ENCODE data around the gene GARIN5B. TPM values are rescaled to one million over a fixed set of nuclear protein-coding genes. Genes with fewer than 3 reads are reported as not detected.
A peak's percentile ranks its signal among the peaks of the same experiment; 100 is the strongest.

Gene GARIN5B
- polyA plus RNA-seq, 1 of the 3 experiments (the other 2 are of a cell fraction), result not detected

DNA sequence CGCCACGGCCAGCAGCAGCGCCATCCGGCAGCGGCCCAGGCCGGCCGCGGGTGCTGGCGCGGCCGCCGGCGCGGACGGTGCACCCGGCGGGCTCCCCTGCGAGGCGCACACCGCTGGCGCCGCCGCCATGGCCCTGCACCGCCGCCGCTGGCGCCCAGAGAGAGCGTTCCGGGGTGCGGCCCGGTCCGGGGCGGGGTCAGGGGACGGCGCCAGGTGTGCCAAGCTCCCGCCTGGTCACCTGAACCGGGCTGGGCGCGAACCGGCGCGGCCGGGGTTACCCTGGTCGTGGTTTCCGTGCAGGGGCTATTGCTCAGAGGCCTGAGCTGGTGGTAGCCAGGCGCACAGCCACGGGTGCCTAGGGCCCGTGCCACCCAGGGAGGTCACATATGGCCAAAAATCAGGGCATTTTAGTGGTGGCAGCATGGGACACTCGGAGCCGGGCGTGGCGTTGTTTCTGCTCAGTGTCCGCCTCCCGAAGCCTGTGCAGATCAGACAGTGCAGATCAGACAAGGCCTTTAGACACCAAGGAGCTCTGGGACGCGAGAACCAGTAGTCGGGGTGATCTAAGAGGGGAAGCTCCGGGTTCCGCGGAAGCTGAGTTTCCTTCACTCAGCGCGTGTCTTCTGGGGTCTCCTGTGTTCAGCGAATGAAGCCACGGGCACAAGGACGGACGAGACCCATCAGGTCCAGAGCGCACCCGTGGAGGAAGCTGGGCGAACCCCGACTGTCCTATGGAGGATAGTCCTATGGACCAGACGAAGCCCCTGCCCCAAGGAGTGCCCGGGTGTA, 21.3 kb upstream of the GARIN5B start, which contains the start of gene TMEM238 (continued):
- TF ChIP-seq FOXJ3 (CRISPR knock-in tag; IDR thresholded peaks at IDR 0.05) (no peak), RAD21 (IDR thresholded peaks at IDR 0.05; ENCODE audit: low read length) (no peak), EP300 (IDR thresholded peaks at IDR 0.05; ENCODE audit: borderline replicate concordance in 1 of 2, low read depth in 1 of 2, low read length in 1 of 2) (no peak), YY1 (IDR thresholded peaks at IDR 0.05; ENCODE audit: low read depth) (no peak), FOSL2 (IDR thresholded peaks at IDR 0.05; ENCODE audit: borderline replicate concordance, low read depth) (no peak)
- TF ChIP-seq, protein P1, sequence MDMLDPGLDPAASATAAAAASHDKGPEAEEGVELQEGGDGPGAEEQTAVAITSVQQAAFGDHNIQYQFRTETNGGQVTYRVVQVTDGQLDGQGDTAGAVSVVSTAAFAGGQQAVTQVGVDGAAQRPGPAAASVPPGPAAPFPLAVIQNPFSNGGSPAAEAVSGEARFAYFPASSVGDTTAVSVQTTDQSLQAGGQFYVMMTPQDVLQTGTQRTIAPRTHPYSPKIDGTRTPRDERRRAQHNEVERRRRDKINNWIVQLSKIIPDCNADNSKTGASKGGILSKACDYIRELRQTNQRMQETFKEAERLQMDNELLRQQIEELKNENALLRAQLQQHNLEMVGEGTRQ (IDR thresholded peaks at IDR 0.05; ENCODE audit: borderline replicate concordance, low read depth, low read length), result no peak

DNA sequence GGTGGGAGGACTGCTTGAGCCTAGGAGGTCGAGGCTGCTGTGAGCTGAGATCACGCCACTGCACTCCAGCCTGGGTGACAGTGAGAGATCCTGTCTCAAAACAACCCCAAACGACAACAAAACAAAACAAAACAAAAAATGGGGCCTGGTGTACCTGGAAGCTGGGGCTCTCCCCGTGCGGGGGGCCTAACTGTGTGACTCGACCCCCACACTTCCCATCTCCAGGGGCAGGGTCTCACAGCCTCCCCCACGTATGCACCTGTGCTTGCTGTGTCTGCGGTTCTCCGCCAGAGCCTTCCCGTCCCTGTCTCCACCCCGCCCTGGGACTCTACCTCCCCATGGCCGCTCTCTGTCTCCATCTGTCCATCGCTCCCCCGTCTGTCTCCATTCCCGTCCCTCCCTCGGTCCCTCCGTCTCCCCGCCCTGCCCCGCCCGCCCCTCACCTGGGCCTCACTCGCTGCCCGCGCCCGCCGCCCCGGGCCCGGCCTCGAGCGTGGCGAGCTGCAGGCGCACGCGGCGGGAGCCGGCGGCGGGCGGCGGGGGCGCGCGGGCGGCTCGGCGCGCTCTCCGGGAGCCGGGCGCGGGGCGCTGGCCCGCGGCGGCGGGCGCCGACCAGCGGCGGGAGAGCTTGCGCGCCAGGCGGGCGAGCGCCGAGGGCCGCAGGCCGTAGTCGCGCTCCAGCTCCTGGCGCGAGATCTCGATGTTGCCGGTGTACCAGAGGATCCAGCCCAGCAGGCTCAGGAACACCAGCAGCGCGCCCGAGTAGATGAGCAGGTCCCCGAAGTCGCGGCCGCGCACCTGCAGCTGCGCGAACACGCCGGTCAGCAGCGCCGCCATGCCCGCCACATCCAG, 20.4 kb upstream of the GARIN5B start:
- peaks cover 26% of the 10 kb centered on the region for H4K20me1 ChIP-seq (ENCODE audit: insufficient read depth)
- TF ChIP-seq MXI1 (IDR thresholded peaks at IDR 0.05; ENCODE audit: low read depth, low read length) (no peak), CHD2 (IDR thresholded peaks at IDR 0.05; ENCODE audit: low read length, partially characterized antibody) (peak; percentile 62), USF1 (IDR thresholded peaks at IDR 0.05; ENCODE audit: borderline replicate concordance, low read depth) (no peak), RFX5 (IDR thresholded peaks at IDR 0.05; ENCODE audit: low read length) (no peak), FOXJ3 (CRISPR knock-in tag; IDR thresholded peaks at IDR 0.05) (no peak), CTCF (IDR thresholded peaks at IDR 0.05) (peak; percentile 16; the same call in 1 of the 2 replicates), EP300 (IDR thresholded peaks at IDR 0.05; ENCODE audit: borderline replicate concordance in 1 of 2, low read depth in 1 of 2, low read length in 1 of 2) (no peak), TAF1 (IDR thresholded peaks at IDR 0.05; ENCODE audit: borderline replicate concordance, low read depth, low read length) (no peak), MAX (IDR thresholded peaks at IDR 0.05; ENCODE audit: low read depth) (peak; percentile 45; the same call in 1 of the 2 replicates), SMC3 (IDR thresholded peaks at IDR 0.05; ENCODE audit: low read depth, low read length) (peak; percentile 36), RAD21 (IDR thresholded peaks at IDR 0.05; ENCODE audit: low read length) (peak; percentile 38)
- TF ChIP-seq, protein P1 (IDR thresholded peaks at IDR 0.05; ENCODE audit: borderline replicate concordance, low read depth, low read length), result no peak
- H3K4me1 ChIP-seq (ENCODE audit: control insufficient read depth in 1 of 2, insufficient read depth in 2 of 2, low read depth in 1 of 2, low read length in 1 of 2), result peaks cover 15 to 38% of the 10 kb centered on the region in 2 experiments; a peak in 3 of 4 replicates
- peak; percentile 88 for DNase-seq
- no peak overlapping the region for H3K9ac ChIP-seq
- H3K4me3 ChIP-seq (ENCODE audit: low read depth in 2 of 2, low read length in 1 of 2), result peak overlapping the region in 1 of 2 experiments; percentile 86; a peak in 2 of 4 replicates
- H2AFZ ChIP-seq (ENCODE audit: low read depth), result no peak overlapping the region
- H3K9me3 ChIP-seq, result no peaks in the 10 kb centered on the region
- no peaks in the 10 kb centered on the region for H3K9me2 ChIP-seq
- peak overlapping the region in 1 of 2 experiments; percentile 98; a peak in 2 of 4 replicates for H3K27ac ChIP-seq (ENCODE audit: low read depth in 2 of 2, low read length in 1 of 2)
- H3K27me3 ChIP-seq (ENCODE audit: insufficient read depth), result no peaks in the 10 kb centered on the region
- H3K36me3 ChIP-seq (replicated peaks in 1 of 2; ENCODE audit: control insufficient read depth in 1 of 2, insufficient read depth in 2 of 2, low read length in 1 of 2), result peaks cover 17 to 25% of the 10 kb centered on the region in 2 experiments
- ChIA-PET CTCF (interaction anchor here (0.6 to 2.9 kb wide), 26 partner anchors 10 to 271 kb away, joined by 3 to 33 read pairs (median 4); partner anchors contain the start of genes DNAAF3, IL11 and KMT5C), POLR2A (interaction anchor here (0.6 to 1.9 kb wide), 9 partner anchors 15 to 167 kb away, joined by 3 to 12 read pairs (median 3); partner anchors contain the start of genes KMT5C, UBE2S and ZNF628)
- H3F3A ChIP-seq (replicated peaks; ENCODE audit: insufficient read depth), result peaks cover 9% of the 10 kb centered on the region
- peaks cover 27% of the 10 kb centered on the region for H3K79me2 ChIP-seq (ENCODE audit: insufficient read depth)
- H3K4me2 ChIP-seq, result peak overlapping the region; percentile 59
- whole genome bisulfite sequencing (ENCODE audit: low lambda C conversion rate), result 25% methylated on average over 33 of the region's 88 CpGs
